Measurements from ENCODE around the gene LRRC75B.
"Not testable (repeated sequence)": the region's sequence is repeated elsewhere in the genome, so short reads cannot be mapped to it uniquely, and the experiment has no call there.

Gene LRRC75B

GRCh38 chr22:24627911-24628310 lies 35.0 kb upstream of the LRRC75B start:
- not testable (repeated sequence) for H3K36me3 ChIP-seq (ENCODE audit: control insufficient read depth in 5 of 5, insufficient read depth in 5 of 5, low read length in 5 of 5); H3K27me3 ChIP-seq (ENCODE audit: control insufficient read depth in 5 of 5, insufficient read depth in 4 of 5, low read length in 5 of 5); H3K9ac ChIP-seq (ENCODE audit: low read length in 5 of 5); H3K9me3 ChIP-seq (ENCODE audit: control insufficient read depth in 5 of 5, low read length in 5 of 5); H3K27ac ChIP-seq (ENCODE audit: low read depth, low read length); H3K4me3 ChIP-seq (ENCODE audit: low read depth in 1 of 5, low read length in 5 of 5)
- H3K4me1 ChIP-seq (ENCODE audit: control insufficient read depth in 5 of 5, insufficient read depth in 5 of 5, low read length in 5 of 5) = peaks cover 0 to 12% (median 0%) of the 10 kb centered on the region in 5 donors

GRCh38 chr22:24622596-24622995 lies 29.7 kb upstream of the LRRC75B start:
- not testable (repeated sequence) for H3K27ac ChIP-seq (ENCODE audit: low read depth, low read length); H3K36me3 ChIP-seq (ENCODE audit: control insufficient read depth in 5 of 5, insufficient read depth in 5 of 5, low read length in 5 of 5); H3K4me3 ChIP-seq (ENCODE audit: low read depth in 1 of 5, low read length in 5 of 5); H3K9ac ChIP-seq (ENCODE audit: low read length in 5 of 5); H3K9me3 ChIP-seq (ENCODE audit: control insufficient read depth in 5 of 5, low read length in 5 of 5); H3K27me3 ChIP-seq (ENCODE audit: control insufficient read depth in 5 of 5, insufficient read depth in 4 of 5, low read length in 5 of 5); H3K4me1 ChIP-seq (ENCODE audit: control insufficient read depth in 5 of 5, insufficient read depth in 5 of 5, low read length in 5 of 5)

GRCh38 chr22:24621244-24621643 lies 28.4 kb upstream of the LRRC75B start:
- H3K4me1 ChIP-seq (ENCODE audit: control insufficient read depth in 5 of 5, insufficient read depth in 5 of 5, low read length in 5 of 5); H3K9me3 ChIP-seq (ENCODE audit: control insufficient read depth in 5 of 5, low read length in 5 of 5); H3K9ac ChIP-seq (ENCODE audit: low read length in 5 of 5); H3K4me3 ChIP-seq (ENCODE audit: low read depth in 1 of 5, low read length in 5 of 5); H3K27me3 ChIP-seq (ENCODE audit: control insufficient read depth in 5 of 5, insufficient read depth in 4 of 5, low read length in 5 of 5); H3K27ac ChIP-seq (ENCODE audit: low read depth, low read length); H3K36me3 ChIP-seq (ENCODE audit: control insufficient read depth in 5 of 5, insufficient read depth in 5 of 5, low read length in 5 of 5): not testable (repeated sequence)

GRCh38 chr22:24614794-24615193 lies 21.9 kb upstream of the LRRC75B start:
- not testable (repeated sequence) for H3K9ac ChIP-seq (ENCODE audit: low read length in 5 of 5); H3K27ac ChIP-seq (ENCODE audit: low read depth, low read length); H3K36me3 ChIP-seq (ENCODE audit: control insufficient read depth in 5 of 5, insufficient read depth in 5 of 5, low read length in 5 of 5); H3K27me3 ChIP-seq (ENCODE audit: control insufficient read depth in 5 of 5, insufficient read depth in 4 of 5, low read length in 5 of 5); H3K9me3 ChIP-seq (ENCODE audit: control insufficient read depth in 5 of 5, low read length in 5 of 5); H3K4me3 ChIP-seq (ENCODE audit: low read depth in 1 of 5, low read length in 5 of 5); H3K4me1 ChIP-seq (ENCODE audit: control insufficient read depth in 5 of 5, insufficient read depth in 5 of 5, low read length in 5 of 5)

DNA sequence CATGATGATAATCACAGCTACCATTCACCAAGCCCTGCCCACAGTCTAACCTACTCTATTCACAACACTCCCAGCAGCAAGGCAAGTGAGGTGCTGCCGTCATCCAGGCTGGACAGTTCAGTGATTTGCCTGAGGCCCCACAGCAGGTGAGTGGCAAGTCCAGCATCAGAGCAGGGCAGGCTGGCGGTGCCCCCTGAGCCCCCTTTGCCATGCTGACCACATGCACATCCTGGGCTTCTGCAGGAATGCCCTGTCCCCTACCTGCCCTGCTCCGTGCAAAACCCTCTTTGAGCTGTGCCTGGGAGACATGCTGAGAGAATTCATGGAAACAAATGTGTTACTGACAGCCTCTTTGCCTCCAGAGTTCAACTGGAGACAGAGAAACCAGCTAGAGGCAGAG lies 17.0 kb upstream of the LRRC75B start:
- H3K27ac ChIP-seq (ENCODE audit: low read depth, low read length); H3K4me1 ChIP-seq (ENCODE audit: control insufficient read depth in 5 of 5, insufficient read depth in 5 of 5, low read length in 5 of 5); H3K9ac ChIP-seq (ENCODE audit: low read length in 5 of 5); H3K27me3 ChIP-seq (ENCODE audit: control insufficient read depth in 5 of 5, insufficient read depth in 4 of 5, low read length in 5 of 5); H3K9me3 ChIP-seq (ENCODE audit: control insufficient read depth in 5 of 5, low read length in 5 of 5); H3K36me3 ChIP-seq (ENCODE audit: control insufficient read depth in 5 of 5, insufficient read depth in 5 of 5, low read length in 5 of 5); H3K4me3 ChIP-seq (ENCODE audit: low read depth in 1 of 5, low read length in 5 of 5): not testable (repeated sequence)

DNA sequence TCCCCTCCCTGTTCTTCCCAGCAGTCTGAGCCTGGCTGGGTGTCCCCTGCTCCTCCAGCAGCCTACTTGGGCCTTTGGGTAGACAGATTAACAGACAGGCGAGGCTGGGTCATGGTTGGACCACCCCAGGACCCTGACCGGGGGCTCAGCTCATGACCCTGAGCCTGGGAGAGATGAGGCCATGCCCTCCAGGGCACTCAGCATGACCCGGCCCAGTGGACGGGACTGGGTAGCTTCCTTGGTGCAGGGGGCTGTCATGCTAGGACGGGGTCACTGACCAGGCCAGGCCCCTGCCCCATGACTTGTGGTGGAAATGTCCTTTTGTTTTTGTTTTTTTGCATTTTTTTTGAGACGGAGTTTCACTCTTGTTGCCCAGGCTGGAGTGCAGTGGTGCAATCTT lies 15.5 kb upstream of the LRRC75B start:
- not testable (repeated sequence) for H3K36me3 ChIP-seq (ENCODE audit: control insufficient read depth in 5 of 5, insufficient read depth in 5 of 5, low read length in 5 of 5); H3K9me3 ChIP-seq (ENCODE audit: control insufficient read depth in 5 of 5, low read length in 5 of 5); H3K9ac ChIP-seq (ENCODE audit: low read length in 5 of 5); H3K27ac ChIP-seq (ENCODE audit: low read depth, low read length); H3K4me1 ChIP-seq (ENCODE audit: control insufficient read depth in 5 of 5, insufficient read depth in 5 of 5, low read length in 5 of 5); H3K27me3 ChIP-seq (ENCODE audit: control insufficient read depth in 5 of 5, insufficient read depth in 4 of 5, low read length in 5 of 5); H3K4me3 ChIP-seq (ENCODE audit: low read depth in 1 of 5, low read length in 5 of 5)

GRCh38 chr22:24607429-24607983 lies 14.6 kb upstream of the LRRC75B start:
- H3K9me3 ChIP-seq (ENCODE audit: control insufficient read depth in 5 of 5, low read length in 5 of 5); H3K4me3 ChIP-seq (ENCODE audit: low read depth in 1 of 5, low read length in 5 of 5); H3K27me3 ChIP-seq (ENCODE audit: control insufficient read depth in 5 of 5, insufficient read depth in 4 of 5, low read length in 5 of 5); H3K27ac ChIP-seq (ENCODE audit: low read depth, low read length); H3K4me1 ChIP-seq (ENCODE audit: control insufficient read depth in 5 of 5, insufficient read depth in 5 of 5, low read length in 5 of 5); H3K36me3 ChIP-seq (ENCODE audit: control insufficient read depth in 5 of 5, insufficient read depth in 5 of 5, low read length in 5 of 5); H3K9ac ChIP-seq (ENCODE audit: low read length in 5 of 5): not testable (repeated sequence)

DNA sequence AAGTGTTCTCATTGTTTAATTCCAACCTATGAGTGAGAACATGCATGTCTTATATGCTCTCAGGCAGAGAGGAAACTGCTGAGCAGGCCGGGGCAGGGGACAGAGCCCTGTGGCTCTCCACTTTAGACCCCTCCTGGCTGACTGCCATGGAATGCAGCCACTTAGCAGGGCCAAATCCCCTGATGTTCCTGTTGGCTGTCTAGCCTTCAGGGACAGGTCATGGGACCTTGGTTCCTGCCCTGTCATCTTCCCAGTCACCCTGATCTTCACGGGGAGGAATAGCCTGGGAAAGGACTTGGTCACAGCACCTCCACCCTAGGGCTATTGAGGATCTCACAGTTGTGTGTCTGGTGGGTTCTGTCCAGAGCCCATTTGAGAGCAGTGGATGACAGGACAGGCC lies 13.5 kb upstream of the LRRC75B start:
- not testable (repeated sequence) for H3K36me3 ChIP-seq (ENCODE audit: control insufficient read depth in 5 of 5, insufficient read depth in 5 of 5, low read length in 5 of 5); H3K4me1 ChIP-seq (ENCODE audit: control insufficient read depth in 5 of 5, insufficient read depth in 5 of 5, low read length in 5 of 5); H3K9me3 ChIP-seq (ENCODE audit: control insufficient read depth in 5 of 5, low read length in 5 of 5); H3K4me3 ChIP-seq (ENCODE audit: low read depth in 1 of 5, low read length in 5 of 5); H3K27ac ChIP-seq (ENCODE audit: low read depth, low read length); H3K27me3 ChIP-seq (ENCODE audit: control insufficient read depth in 5 of 5, insufficient read depth in 4 of 5, low read length in 5 of 5); H3K9ac ChIP-seq (ENCODE audit: low read length in 5 of 5)

DNA sequence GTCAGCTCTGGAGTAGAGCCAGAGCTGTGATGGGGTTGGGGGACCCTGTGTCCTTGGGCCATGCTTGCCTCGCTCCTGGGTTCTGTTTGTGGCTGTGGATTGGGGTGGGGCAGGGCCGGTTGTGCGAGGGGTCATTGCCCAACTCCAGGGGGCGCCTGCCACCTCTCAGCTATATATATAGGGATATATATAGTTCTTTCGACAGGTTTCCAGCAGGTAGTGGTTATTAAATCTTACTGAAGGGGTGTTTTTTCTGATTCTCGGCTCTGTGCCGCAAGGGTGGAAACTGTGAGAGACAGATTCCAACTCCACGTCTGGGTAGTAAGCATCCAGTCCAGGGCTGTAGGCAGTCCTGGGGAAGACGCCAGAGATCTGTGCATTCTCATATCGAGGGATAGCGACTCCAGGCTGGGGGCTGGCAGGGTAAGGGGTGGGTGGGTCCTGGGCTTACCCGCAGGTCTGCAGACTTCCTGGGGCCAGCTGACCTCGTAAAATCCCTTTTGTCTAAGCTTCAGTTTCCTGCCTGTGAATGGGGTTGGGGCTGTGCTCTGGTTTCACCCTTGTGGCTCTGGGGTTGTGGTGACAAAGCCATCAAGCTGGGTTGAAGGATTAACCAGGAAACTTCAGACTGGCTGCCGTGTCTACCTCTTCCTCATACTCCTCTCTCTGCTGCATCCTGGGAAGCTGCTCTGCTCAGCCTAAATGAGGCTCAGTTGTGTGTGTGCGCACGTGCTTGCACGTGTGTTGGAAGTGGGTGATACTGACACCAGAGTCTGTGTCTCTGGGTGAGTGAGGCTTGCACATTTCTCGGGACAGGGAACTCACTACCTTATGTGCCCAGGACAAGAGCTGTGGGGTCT lies 11.1 kb upstream of the LRRC75B start:
- not testable (repeated sequence) for H3K27me3 ChIP-seq (ENCODE audit: control insufficient read depth in 5 of 5, insufficient read depth in 4 of 5, low read length in 5 of 5); H3K4me3 ChIP-seq (ENCODE audit: low read depth in 1 of 5, low read length in 5 of 5); H3K36me3 ChIP-seq (ENCODE audit: control insufficient read depth in 5 of 5, insufficient read depth in 5 of 5, low read length in 5 of 5); H3K4me1 ChIP-seq (ENCODE audit: control insufficient read depth in 5 of 5, insufficient read depth in 5 of 5, low read length in 5 of 5); H3K27ac ChIP-seq (ENCODE audit: low read depth, low read length); H3K9ac ChIP-seq (ENCODE audit: low read length in 5 of 5); H3K9me3 ChIP-seq (ENCODE audit: control insufficient read depth in 5 of 5, low read length in 5 of 5)

DNA sequence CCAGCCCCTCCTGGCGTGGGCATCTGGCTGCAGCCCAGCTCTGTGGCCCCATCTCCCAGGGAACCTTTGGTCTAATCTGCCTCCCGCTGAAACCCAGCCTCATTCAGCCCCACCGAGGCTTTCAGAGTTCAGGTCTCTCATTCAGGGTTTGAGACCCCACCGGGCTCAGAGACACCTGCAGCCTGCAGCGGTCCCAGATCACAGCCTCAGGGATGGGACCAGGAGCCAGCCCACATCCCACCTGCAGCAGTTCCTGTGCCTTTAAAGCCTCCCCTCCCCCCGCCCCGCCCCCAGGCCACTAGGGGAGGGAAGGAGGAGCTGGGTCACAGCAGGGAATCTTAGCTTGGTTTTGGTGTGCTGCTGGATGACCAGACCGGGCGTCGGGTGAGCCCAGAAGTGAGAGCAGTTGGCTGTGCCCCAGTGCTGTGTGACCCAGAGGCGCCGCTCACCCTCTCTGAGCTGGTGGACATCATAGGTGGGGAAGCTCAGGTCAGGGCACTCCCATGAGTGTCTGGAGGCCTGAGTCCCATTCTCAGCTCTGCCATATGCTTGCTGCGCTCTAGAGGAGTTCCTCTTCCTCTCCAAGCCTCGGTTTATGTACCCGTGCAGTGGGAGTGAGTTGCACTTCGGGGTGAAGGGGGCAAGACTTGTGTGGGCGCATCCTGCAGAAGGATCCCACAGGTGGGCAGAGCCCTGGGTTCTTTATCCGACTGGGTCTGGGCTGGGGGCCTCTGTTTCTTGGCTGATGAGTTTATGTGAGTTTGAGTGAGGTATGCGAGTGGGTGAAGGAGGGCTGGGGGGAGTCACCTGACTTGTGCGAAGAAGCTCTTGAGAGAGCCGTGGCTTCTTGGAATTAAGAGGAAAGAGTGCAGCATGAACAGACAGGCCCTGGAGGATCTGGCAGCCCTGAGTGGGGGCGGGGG lies 10.2 kb upstream of the LRRC75B start, which contains the start of gene GGT1:
Gene GGT1, plus strand, starts transcription at position 347 of the 923 bp plus-strand sequence. CDS start 7,889 bp downstream, outside the sequence.
- not testable (repeated sequence) for H3K4me1 ChIP-seq (ENCODE audit: control insufficient read depth in 5 of 5, insufficient read depth in 5 of 5, low read length in 5 of 5); H3K36me3 ChIP-seq (ENCODE audit: control insufficient read depth in 5 of 5, insufficient read depth in 5 of 5, low read length in 5 of 5); H3K9ac ChIP-seq (ENCODE audit: low read length in 5 of 5); H3K27me3 ChIP-seq (ENCODE audit: control insufficient read depth in 5 of 5, insufficient read depth in 4 of 5, low read length in 5 of 5); H3K4me3 ChIP-seq (ENCODE audit: low read depth in 1 of 5, low read length in 5 of 5); H3K27ac ChIP-seq (ENCODE audit: low read depth, low read length); H3K9me3 ChIP-seq (ENCODE audit: control insufficient read depth in 5 of 5, low read length in 5 of 5)
